ENCODE results near the gene ZNF778.

Gene ZNF778

GRCh38 chr16:89268585-89268984 lies 51.1 kb downstream of the ZNF778 start:
- no peak for DNase-seq (ENCODE audit: low read depth, low spot score)
- H3K4me3 ChIP-seq (ENCODE audit: low read depth, low read length), result no peak overlapping the region
- POLR2A ChIA-PET, result no interaction called here
- CTCF ChIA-PET, result interaction anchor here (0.5 to 2.1 kb wide), 2 partner anchors 21 to 275 kb away, joined by 3 to 10 read pairs; no protein-coding TSS in a partner anchor
- no peak for TF ChIP-seq CTCF (IDR thresholded peaks at IDR 0.05; ENCODE audit: insufficient read depth, low read length, missing control alignments)

GRCh38 chr16:89268987-89269735 lies 51.7 kb downstream of the ZNF778 start:
- no peak for TF ChIP-seq CTCF (IDR thresholded peaks at IDR 0.05; ENCODE audit: insufficient read depth, low read length, missing control alignments)
- POLR2A ChIA-PET, result interaction anchor here (0.6 kb wide), 1 partner anchor 435 kb away, joined by 3 read pairs; no protein-coding TSS in a partner anchor
- CTCF ChIA-PET, result interaction anchor here (0.5 to 2.1 kb wide), 2 partner anchors 20 to 274 kb away, joined by 3 to 10 read pairs; no protein-coding TSS in a partner anchor
- DNase-seq (ENCODE audit: low read depth, low spot score), result no peak
- no peak overlapping the region for H3K4me3 ChIP-seq (ENCODE audit: low read depth, low read length)

- no peak overlapping the region for H3K4me3 ChIP-seq (ENCODE audit: low read depth, low read length)
- ChIA-PET CTCF (interaction anchor here (2.1 kb wide), 1 partner anchor 19 kb away, joined by 10 read pairs; no protein-coding TSS in a partner anchor), POLR2A (no interaction called here)
- TF ChIP-seq CTCF (IDR thresholded peaks at IDR 0.05; ENCODE audit: insufficient read depth, low read length, missing control alignments), result no peak
- no peak for DNase-seq (ENCODE audit: low read depth, low spot score)
Observed at GRCh38 chr16:89269805-89270665, 52.5 kb downstream of the ZNF778 start.

GRCh38 chr16:89270666-89271345 lies 53.3 kb downstream of the ZNF778 start:
- H3K4me3 ChIP-seq (ENCODE audit: low read depth, low read length), result no peak overlapping the region
- ChIA-PET POLR2A (no interaction called here), CTCF (no interaction called here)
- DNase-seq (ENCODE audit: low read depth, low spot score), result no peak
- TF ChIP-seq CTCF (IDR thresholded peaks at IDR 0.05; ENCODE audit: insufficient read depth, low read length, missing control alignments), result no peak

GRCh38 chr16:89272631-89273030 lies 55.1 kb downstream of the ZNF778 start:
- POLR2A ChIA-PET, result no interaction called here
- no peak for DNase-seq (ENCODE audit: low read depth, low spot score)
- H3K4me3 ChIP-seq (ENCODE audit: low read depth, low read length), result no peak overlapping the region
- TF ChIP-seq CTCF (IDR thresholded peaks at IDR 0.05; ENCODE audit: insufficient read depth, low read length, missing control alignments), result no peak
- CTCF ChIA-PET, result interaction anchor here (1.0 to 3.8 kb wide), 2 partner anchors 11 to 16 kb away, joined by 3 to 21 read pairs; no protein-coding TSS in a partner anchor
